D721Med (cell line): ENCODE data around the gene PLCG2.

Experiments
- DNase-seq: peaks from one replicate; pipeline ENCODE4 v3.0.0; 2011; ENCODE audit warnings: low spot score; ENCODE audit not compliant: insufficient read length
- FAIRE-seq: peaks from 2 replicates; lab custom pipeline; 2011; peaks lifted over from hg19 to GRCh38; lab: Jason Lieb, UNC
- TF ChIP-seq, protein P1 (sequence below): IDR thresholded peaks from 2 replicates; pipeline ENCODE4 v1.5.1; 2012; ENCODE audit warnings: mild to moderate bottlenecking, control low read depth; ENCODE audit not compliant: insufficient read depth; ENCODE audit errors: missing control alignments

The PLCG2 gene

DNA sequence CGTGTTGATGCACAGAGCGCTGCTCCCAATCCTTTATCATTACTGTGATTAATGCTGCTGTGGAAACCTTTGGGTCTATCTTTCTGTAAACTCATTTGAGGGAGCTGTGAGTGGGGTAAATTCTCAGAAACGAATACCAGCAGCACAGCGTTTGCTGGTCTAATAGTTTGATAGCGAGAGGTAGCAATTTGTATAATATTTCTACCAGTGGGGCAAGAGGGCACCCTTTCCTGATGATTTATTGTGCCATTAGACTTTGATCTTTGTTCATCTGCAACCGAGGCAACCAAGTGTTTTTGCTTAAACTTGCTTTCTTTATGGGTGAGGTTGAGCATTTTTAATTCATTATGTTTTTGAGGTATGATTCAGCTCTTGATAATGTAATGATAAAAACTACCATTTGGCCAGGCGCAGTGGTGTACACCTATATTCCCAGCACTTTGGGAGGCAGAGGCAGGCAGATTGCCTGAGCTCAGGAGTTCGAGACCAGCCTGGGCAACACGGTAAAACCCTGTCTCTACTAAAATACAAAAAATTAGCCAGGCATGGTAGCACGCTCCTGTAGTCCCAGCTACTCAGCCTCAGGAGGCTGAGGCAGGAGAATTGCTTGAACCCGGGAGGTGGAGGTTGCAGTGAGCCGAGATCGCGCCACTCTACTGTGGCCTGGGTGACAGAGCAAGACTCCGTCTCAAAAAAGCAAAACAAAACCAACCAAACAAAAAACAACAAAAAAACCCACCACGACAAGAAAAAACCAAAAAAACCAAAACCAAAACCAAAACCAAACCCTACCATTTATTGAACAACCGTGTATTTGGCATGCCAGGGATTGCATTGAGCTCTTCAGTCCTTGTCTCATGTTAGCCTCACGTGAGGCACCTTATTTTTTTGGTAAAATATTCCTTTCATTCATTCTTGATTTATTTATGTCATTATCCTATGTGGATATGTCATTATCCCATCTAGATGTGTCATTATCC is 81.5 kb downstream of the PLCG2 start:
- TF ChIP-seq, protein P1, sequence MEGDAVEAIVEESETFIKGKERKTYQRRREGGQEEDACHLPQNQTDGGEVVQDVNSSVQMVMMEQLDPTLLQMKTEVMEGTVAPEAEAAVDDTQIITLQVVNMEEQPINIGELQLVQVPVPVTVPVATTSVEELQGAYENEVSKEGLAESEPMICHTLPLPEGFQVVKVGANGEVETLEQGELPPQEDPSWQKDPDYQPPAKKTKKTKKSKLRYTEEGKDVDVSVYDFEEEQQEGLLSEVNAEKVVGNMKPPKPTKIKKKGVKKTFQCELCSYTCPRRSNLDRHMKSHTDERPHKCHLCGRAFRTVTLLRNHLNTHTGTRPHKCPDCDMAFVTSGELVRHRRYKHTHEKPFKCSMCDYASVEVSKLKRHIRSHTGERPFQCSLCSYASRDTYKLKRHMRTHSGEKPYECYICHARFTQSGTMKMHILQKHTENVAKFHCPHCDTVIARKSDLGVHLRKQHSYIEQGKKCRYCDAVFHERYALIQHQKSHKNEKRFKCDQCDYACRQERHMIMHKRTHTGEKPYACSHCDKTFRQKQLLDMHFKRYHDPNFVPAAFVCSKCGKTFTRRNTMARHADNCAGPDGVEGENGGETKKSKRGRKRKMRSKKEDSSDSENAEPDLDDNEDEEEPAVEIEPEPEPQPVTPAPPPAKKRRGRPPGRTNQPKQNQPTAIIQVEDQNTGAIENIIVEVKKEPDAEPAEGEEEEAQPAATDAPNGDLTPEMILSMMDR, result no peak
- FAIRE-seq, result no peak
- DNase-seq, result no peak

- DNase-seq (no peak), FAIRE-seq (no peak)
- TF ChIP-seq, protein P1, result no peak
These were observed 82.4 kb downstream of the PLCG2 start for GRCh38 chr16:81861503-81861902.

GRCh38 chr16:81861915-81862314 is 82.8 kb downstream of the PLCG2 start:
- TF ChIP-seq, protein P1, result no peak

DNA sequence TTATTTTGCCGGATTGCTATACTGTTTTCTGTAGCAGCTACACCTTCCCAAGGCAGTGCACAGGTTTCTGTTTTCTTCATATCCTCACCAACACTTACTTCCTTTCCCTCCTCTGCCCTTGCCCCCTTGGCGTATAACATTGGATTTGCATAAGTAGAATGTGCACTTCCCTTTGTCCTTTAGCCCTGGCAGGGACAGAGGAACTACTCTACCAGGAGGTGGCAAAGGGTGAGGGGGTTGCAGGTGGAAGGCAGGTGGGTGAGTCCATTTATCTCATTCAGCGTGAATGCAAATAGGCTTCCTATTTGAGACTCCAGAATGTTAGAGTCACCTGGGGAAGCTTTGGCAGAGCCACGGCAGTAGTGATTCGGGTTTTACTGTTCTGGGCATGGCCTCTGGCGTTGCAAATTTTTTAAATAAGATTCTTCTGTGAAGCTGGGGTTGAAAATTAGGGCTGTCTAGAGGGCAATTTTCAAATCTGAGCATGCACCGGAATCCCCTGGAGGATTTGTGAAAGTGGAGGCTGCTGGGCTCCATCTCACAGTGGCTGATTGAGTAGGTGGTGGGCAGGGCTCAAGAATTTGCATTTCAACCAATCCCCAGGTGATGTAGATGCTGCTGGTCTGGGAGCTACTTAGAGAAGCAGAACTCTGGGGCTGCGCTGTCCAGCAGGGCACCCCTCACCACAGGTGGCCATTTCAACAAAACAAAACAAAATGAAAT is 84.7 kb downstream of the PLCG2 start:
- TF ChIP-seq, protein P1, result no peak
- no peak for DNase-seq
- no peak for FAIRE-seq

More at GRCh38 chr16:81861915-81862314, 82.8 kb downstream of the PLCG2 start:
- DNase-seq (no peak), FAIRE-seq (no peak)

GRCh38 chr16:81864646-81865382 is 85.7 kb downstream of the PLCG2 start:
- DNase-seq (no peak), FAIRE-seq (no peak)

GRCh38 chr16:81866820-81867440 is 87.8 kb downstream of the PLCG2 start:
- DNase-seq, result no peak
- FAIRE-seq, result no peak
- TF ChIP-seq, protein P1, result no peak

More at GRCh38 chr16:81864646-81865382, 85.7 kb downstream of the PLCG2 start:
- TF ChIP-seq, protein P1, result no peak
